NB4 (cell line): ENCODE measurements around the gene RPTOR.

Source experiments
- DNase-seq: peaks from one replicate; pipeline ENCODE4 v3.0.0; 2010; ENCODE audit warnings: low read depth
- H3K4me3 ChIP-seq: one replicate; pipeline ENCODE4 v1.5.1; 2011; ENCODE audit warnings: mild to moderate bottlenecking, low read depth, low read length, moderate library complexity
- CTCF ChIP-seq: IDR thresholded peaks from one replicate; pipeline ENCODE4 v1.5.1; 2012; ENCODE audit warnings: low read depth, low read length
- MAX ChIP-seq: IDR thresholded peaks from 2 replicates; pipeline ENCODE4 v1.6.1; 2011; ENCODE audit warnings: low read depth, low read length
- MYC ChIP-seq: IDR thresholded peaks from 2 replicates; pipeline ENCODE4 v1.6.1; 2011; ENCODE audit warnings: low read depth, low read length
- POLR2A ChIP-seq: IDR thresholded peaks from 2 replicates; pipeline ENCODE4 v1.6.1; 2011; ENCODE audit warnings: mild to moderate bottlenecking; ENCODE audit not compliant: insufficient read length; ENCODE audit errors: extremely low read depth

RPTOR gene

GRCh38 chr17:80671039-80671824, 126.6 kb downstream of the RPTOR start:
- TF ChIP-seq POLR2A (no peak), CTCF (no peak), MAX (no peak), MYC (no peak)
- DNase-seq: no peak
- no peak overlapping the region for H3K4me3 ChIP-seq

- no peak overlapping the region for H3K4me3 ChIP-seq
- TF ChIP-seq MYC: no peak
- no peak for TF ChIP-seq POLR2A
- TF ChIP-seq MAX: no peak
- TF ChIP-seq CTCF: no peak
- DNase-seq: no peak
Observed at GRCh38 chr17:80671825-80672110, 127.1 kb downstream of the RPTOR start.

- TF ChIP-seq MAX (no peak), CTCF (no peak), POLR2A (no peak)
- no peak for DNase-seq
- no peak overlapping the region for H3K4me3 ChIP-seq
Observed at GRCh38 chr17:80673152-80673920, 128.7 kb downstream of the RPTOR start.

GRCh38 chr17:80675438-80676095, 130.9 kb downstream of the RPTOR start:
- no peak for TF ChIP-seq POLR2A
- no peak for TF ChIP-seq CTCF
- TF ChIP-seq MAX: no peak
- TF ChIP-seq MYC: no peak
- no peak for DNase-seq
- H3K4me3 ChIP-seq: no peak overlapping the region

- DNase-seq: no peak
- no peak overlapping the region for H3K4me3 ChIP-seq
- TF ChIP-seq POLR2A (no peak), CTCF (no peak), MAX (no peak), MYC (no peak)
Observed at GRCh38 chr17:80676096-80676466, 131.4 kb downstream of the RPTOR start.
